Measurements from ENCODE around the gene RAB11B. TPM values are rescaled to one million over a fixed set of nuclear protein-coding genes. Genes with fewer than 3 reads are reported as not detected.
A peak's percentile ranks its signal among the peaks of the same experiment; 100 is the strongest.
"Not testable (repeated sequence)": the region's sequence is repeated elsewhere in the genome, so short reads cannot be mapped to it uniquely, and the experiment has no call there.

The RAB11B gene
- total RNA-seq, 2 experiments from 2014 or later, result 104 to 107 TPM

GRCh38 chr19:8430650-8431049 is 40.5 kb downstream of the RAB11B start:
- POLR2A ChIA-PET, result no interaction called here
- Mint-ChIP-seq H3K27ac (no peak overlapping the region), H3K36me3 (ENCODE audit: low read depth) (peaks cover 3% of the 10 kb centered on the region), H3K9me3 (no peaks in the 10 kb centered on the region), H3K4me3 (no peak overlapping the region), H3K4me1 (peaks cover 2% of the 10 kb centered on the region), H3K27me3 (no peaks in the 10 kb centered on the region)
- CTCF ChIA-PET, result interaction anchor here (1.7 kb wide), 1 partner anchor 17 kb away, joined by 5 read pairs; the partner anchor contains the start of gene MARCHF2
- no peak for DNase-seq

GRCh38 chr19:8438236-8438635 is 48.1 kb downstream of the RAB11B start:
- no peak overlapping the region for H3K4me3 Mint-ChIP-seq
- H3K9me3 Mint-ChIP-seq, result no peaks in the 10 kb centered on the region
- no peak overlapping the region for H3K27ac Mint-ChIP-seq
- H3K27me3 Mint-ChIP-seq, result no peaks in the 10 kb centered on the region
- DNase-seq, result no peak
- peaks cover 10% of the 10 kb centered on the region for H3K4me1 Mint-ChIP-seq
- POLR2A ChIA-PET, result no interaction called here
- H3K36me3 Mint-ChIP-seq (ENCODE audit: low read depth), result peaks cover 3% of the 10 kb centered on the region
- CTCF ChIA-PET, result interaction anchor here (0.8 to 1.6 kb wide), 2 partner anchors 15 to 143 kb away, joined by 3 to 7 read pairs; no protein-coding TSS in a partner anchor

- Mint-ChIP-seq H3K4me1 (peaks cover 18% of the 10 kb centered on the region), H3K4me3 (no peak overlapping the region), H3K27ac (no peak overlapping the region), H3K9me3 (no peaks in the 10 kb centered on the region), H3K36me3 (ENCODE audit: low read depth) (peaks cover 16% of the 10 kb centered on the region), H3K27me3 (no peaks in the 10 kb centered on the region)
- DNase-seq, result no peak
- ChIA-PET CTCF (interaction anchor here (0.6 to 3.4 kb wide), 3 partner anchors 8 to 64 kb away, joined by 5 to 15 read pairs (median 5); no protein-coding TSS in a partner anchor), POLR2A (no interaction called here)
Observed at GRCh38 chr19:8441725-8442544, 51.8 kb downstream of the RAB11B start.

DNA sequence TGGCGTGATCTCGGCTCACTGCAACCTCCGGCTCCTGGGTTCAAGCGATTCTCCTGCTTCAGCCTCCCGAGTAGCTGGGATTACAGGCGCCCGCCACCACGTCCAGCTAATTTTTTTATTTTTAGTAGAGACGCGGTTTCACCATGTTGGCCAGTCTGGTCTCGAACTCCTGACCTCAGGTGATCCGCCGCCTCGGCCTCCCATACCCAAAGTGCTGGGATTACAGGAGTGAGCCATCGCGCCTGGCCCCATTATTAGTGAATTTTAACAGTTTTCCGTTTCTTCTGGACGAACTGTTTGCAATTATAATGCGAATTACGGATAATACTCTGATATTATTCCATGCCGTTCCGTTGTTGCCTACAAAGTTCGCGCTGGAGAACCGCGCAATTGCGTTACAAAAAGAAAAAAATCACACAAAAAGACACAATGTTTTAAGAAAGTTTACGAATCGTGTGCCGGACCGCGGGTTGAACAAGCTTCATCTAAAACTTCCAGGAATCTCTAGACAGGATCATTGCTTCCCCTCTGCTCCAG is 54.0 kb downstream of the RAB11B start:
- peak overlapping the region; percentile 91 for H3K4me3 Mint-ChIP-seq
- POLR2A ChIA-PET, result interaction anchor here (0.9 to 1.1 kb wide), 2 partner anchors 31 to 69 kb away, joined by 3 to 4 read pairs; partner anchors contain the start of genes MARCHF2 and ZNF414
- not testable (repeated sequence) for H3K9me3 Mint-ChIP-seq, H3K27me3 Mint-ChIP-seq, DNase-seq
- H3K4me1 Mint-ChIP-seq, result peaks cover 37% of the 10 kb centered on the region
- peak overlapping the region; percentile 97 for H3K27ac Mint-ChIP-seq
- CTCF ChIA-PET, result interaction anchor here (1.0 to 3.4 kb wide), 4 partner anchors 17 to 135 kb away, joined by 3 to 15 read pairs (median 4); partner anchors contain the start of gene MARCHF2
- H3K36me3 Mint-ChIP-seq (ENCODE audit: low read depth), result peaks cover 29% of the 10 kb centered on the region

- peak; percentile 100 for DNase-seq
- POLR2A ChIA-PET, result interaction anchor here (0.6 to 1.1 kb wide), 3 partner anchors 32 to 179 kb away, joined by 3 to 4 read pairs (median 3); partner anchors contain the start of genes MARCHF2 and ZNF414
- Mint-ChIP-seq H3K4me3 (peak within 1 kb of the TSS; percentile 91), H3K27ac (peak within 1 kb of the TSS; percentile 97), H3K4me1 (peaks cover 40% of the 10 kb centered on the region), H3K9me3 (no peaks in the 10 kb centered on the region), H3K36me3 (ENCODE audit: low read depth) (peaks cover 31% of the 10 kb centered on the region), H3K27me3 (no peaks in the 10 kb centered on the region)
- CTCF ChIA-PET, result interaction anchor here (1.1 to 3.4 kb wide), 4 partner anchors 17 to 134 kb away, joined by 4 to 15 read pairs (median 5); partner anchors contain the start of gene MARCHF2
Observed at GRCh38 chr19:8444677-8445487, 54.7 kb downstream of the RAB11B start, which contains the start of gene HNRNPM. Gene HNRNPM (plus strand): TSS chr19:8444975. CDS start chr19:8444999, 24 bp downstream.

DNA sequence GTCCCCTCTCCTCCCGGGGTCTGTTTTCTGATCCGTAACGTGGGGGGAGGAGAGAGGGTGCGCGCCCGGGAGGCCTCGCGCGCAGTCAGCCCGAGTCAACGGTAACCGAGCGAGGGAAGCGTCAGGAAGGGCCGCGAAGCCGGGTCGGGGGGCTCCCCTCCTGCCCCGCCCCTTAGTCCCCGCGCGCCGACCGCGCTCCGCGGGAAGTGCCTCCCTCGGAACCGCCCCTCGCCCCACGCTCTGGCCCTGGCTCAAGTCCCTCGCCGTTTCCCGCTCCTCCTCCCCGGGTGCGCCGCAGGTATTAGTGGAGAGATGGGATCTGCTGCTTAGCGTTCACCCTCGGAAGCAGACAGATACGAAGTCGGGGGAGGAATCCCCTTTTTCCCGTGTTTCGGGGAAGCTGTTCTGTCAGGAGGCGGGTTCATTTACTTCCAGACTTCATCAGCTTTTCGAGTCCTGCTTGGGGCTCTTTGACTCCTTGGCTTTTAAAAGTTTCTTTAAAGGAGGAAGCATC is 55.4 kb downstream of the RAB11B start:
- H3K4me3 Mint-ChIP-seq, result peak overlapping the region; percentile 91
- H3K36me3 Mint-ChIP-seq (ENCODE audit: low read depth), result peaks cover 34% of the 10 kb centered on the region
- peak; percentile 42 for DNase-seq
- peak overlapping the region; percentile 92 for H3K27ac Mint-ChIP-seq
- ChIA-PET CTCF (interaction anchor here (1.3 to 2.0 kb wide), 4 partner anchors 17 to 32 kb away, joined by 3 to 5 read pairs (median 5); partner anchors contain the start of gene MARCHF2), POLR2A (no interaction called here)
- peaks cover 44% of the 10 kb centered on the region for H3K4me1 Mint-ChIP-seq
- no peaks in the 10 kb centered on the region for H3K9me3 Mint-ChIP-seq
- no peaks in the 10 kb centered on the region for H3K27me3 Mint-ChIP-seq

DNA sequence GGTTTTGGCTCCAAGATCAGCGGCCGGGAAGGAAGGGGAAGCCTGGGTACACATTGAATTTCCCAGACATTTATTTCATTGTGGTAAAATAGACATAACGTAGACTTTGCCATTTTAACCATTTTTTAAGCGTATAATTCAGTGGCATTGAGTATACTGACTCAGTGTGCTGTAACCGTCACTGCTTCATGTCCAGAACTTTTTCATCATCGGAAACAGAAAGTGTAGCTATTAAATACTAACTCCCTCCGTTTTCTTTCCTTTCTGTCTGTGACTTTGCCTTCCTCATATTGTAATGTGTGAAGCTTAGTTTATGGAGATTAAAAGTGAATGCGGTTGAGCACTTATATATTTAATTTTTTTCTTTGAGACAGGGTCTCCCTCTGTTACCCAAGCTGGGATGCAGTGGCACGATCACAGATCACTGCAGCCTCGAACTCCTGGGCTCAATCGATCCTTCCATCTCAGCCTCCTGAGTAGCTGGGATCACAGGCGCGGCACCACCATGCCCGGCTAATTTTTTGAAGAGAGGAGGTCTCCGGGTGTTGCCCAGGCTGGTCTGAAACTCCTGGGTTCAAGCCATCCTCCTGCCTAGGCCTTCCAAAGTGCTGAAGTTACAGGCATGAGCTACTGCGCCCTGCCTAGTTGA is 56.0 kb downstream of the RAB11B start:
- peak overlapping the region; percentile 92 for H3K27ac Mint-ChIP-seq
- peaks cover 36% of the 10 kb centered on the region for H3K36me3 Mint-ChIP-seq (ENCODE audit: low read depth)
- H3K4me3 Mint-ChIP-seq, result peak overlapping the region; percentile 91
- ChIA-PET CTCF (interaction anchor here (0.6 to 2.0 kb wide), 5 partner anchors 17 to 43 kb away, joined by 3 to 5 read pairs (median 3); partner anchors contain the start of gene MARCHF2), POLR2A (interaction anchor here (0.6 kb wide), 1 partner anchor 137 kb away, joined by 14 read pairs; no protein-coding TSS in a partner anchor)
- H3K27me3 Mint-ChIP-seq, result no peaks in the 10 kb centered on the region
- no peak for DNase-seq
- peaks cover 48% of the 10 kb centered on the region for H3K4me1 Mint-ChIP-seq
- H3K9me3 Mint-ChIP-seq, result no peaks in the 10 kb centered on the region

- H3K4me3 Mint-ChIP-seq, result no peak overlapping the region
- peaks cover 72% of the 10 kb centered on the region for H3K4me1 Mint-ChIP-seq
- no peaks in the 10 kb centered on the region for H3K9me3 Mint-ChIP-seq
- H3K27ac Mint-ChIP-seq, result no peak overlapping the region
- POLR2A ChIA-PET, result no interaction called here
- CTCF ChIA-PET, result interaction anchor here (0.6 to 3.1 kb wide), 2 partner anchors 13 to 60 kb away, joined by 3 to 19 read pairs; no protein-coding TSS in a partner anchor
- no peaks in the 10 kb centered on the region for H3K27me3 Mint-ChIP-seq
- peaks cover 56% of the 10 kb centered on the region for H3K36me3 Mint-ChIP-seq (ENCODE audit: low read depth)
- no peak for DNase-seq
Observed at GRCh38 chr19:8449830-8450229, 59.7 kb downstream of the RAB11B start.

GRCh38 chr19:8451377-8451776 is 61.2 kb downstream of the RAB11B start:
- POLR2A ChIA-PET, result no interaction called here
- H3K4me3 Mint-ChIP-seq, result no peak overlapping the region

GRCh38 chr19:8451885-8452284 is 61.7 kb downstream of the RAB11B start:
- H3K4me3 Mint-ChIP-seq, result no peak overlapping the region
- no peaks in the 10 kb centered on the region for H3K9me3 Mint-ChIP-seq
- H3K27me3 Mint-ChIP-seq, result no peaks in the 10 kb centered on the region
- H3K36me3 Mint-ChIP-seq (ENCODE audit: low read depth), result peaks cover 59% of the 10 kb centered on the region
- CTCF ChIA-PET, result interaction anchor here (1.3 to 1.4 kb wide), 2 partner anchors 35 to 104 kb away, joined by 3 read pairs; no protein-coding TSS in a partner anchor
- peaks cover 79% of the 10 kb centered on the region for H3K4me1 Mint-ChIP-seq
- POLR2A ChIA-PET, result no interaction called here
- no peak overlapping the region for H3K27ac Mint-ChIP-seq
- DNase-seq, result peak; percentile 13

More at GRCh38 chr19:8451377-8451776, 61.2 kb downstream of the RAB11B start:
- Mint-ChIP-seq H3K27ac (no peak overlapping the region), H3K27me3 (no peaks in the 10 kb centered on the region), H3K36me3 (ENCODE audit: low read depth) (peaks cover 59% of the 10 kb centered on the region), H3K4me1 (peaks cover 79% of the 10 kb centered on the region), H3K9me3 (no peaks in the 10 kb centered on the region)
- no peak for DNase-seq
- CTCF ChIA-PET, result interaction anchor here (1.3 to 1.4 kb wide), 2 partner anchors 35 to 103 kb away, joined by 3 read pairs; no protein-coding TSS in a partner anchor

DNA sequence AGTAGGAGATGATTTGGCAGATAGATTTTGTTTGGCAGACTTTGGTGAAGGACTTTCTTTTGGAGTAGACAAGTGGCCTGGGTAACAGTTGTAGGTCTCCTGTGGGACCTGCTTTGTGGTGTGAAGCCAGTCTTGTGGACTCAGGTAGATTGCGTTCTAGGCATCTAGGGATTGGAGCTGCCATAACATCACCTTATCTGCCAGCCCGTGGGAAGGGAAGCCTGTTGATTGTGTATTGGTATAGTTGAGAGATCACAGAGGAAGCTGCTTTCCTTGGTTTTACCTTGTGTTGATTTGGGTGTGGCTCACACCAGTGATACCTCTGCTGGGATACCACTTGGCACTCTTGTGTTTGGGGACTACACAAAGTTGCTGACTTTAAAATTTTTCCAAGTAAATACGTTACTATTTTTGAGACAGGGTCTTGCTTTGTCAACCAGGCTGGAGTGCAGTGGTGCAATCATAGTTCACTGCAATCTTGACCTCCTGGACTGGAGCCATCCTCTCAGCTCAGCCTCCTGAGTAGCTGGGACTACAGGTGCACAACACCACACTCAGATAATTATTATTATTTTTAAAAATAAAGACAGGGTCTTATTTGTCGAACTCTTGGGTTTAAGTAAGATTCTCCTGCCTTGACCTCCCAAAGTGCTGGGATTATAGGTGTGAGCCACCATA is 62.4 kb downstream of the RAB11B start:
- Mint-ChIP-seq H3K4me3 (no peak overlapping the region), H3K27me3 (no peaks in the 10 kb centered on the region), H3K4me1 (peaks cover 72% of the 10 kb centered on the region), H3K9me3 (no peaks in the 10 kb centered on the region), H3K36me3 (ENCODE audit: low read depth) (peaks cover 57% of the 10 kb centered on the region), H3K27ac (no peak overlapping the region)
- POLR2A ChIA-PET, result no interaction called here
- no peak for DNase-seq
- CTCF ChIA-PET, result interaction anchor here (1.3 to 1.4 kb wide), 2 partner anchors 34 to 104 kb away, joined by 3 read pairs; no protein-coding TSS in a partner anchor
